ENCODE measurements around the gene NUB1. TPM values are rescaled to one million over a fixed set of nuclear protein-coding genes. Genes with fewer than 3 reads are reported as not detected.

Gene NUB1
- polyA plus RNA-seq, 1 donor (not counting 4 experiments of a cell fraction or from before 2014, with no cell fraction given) = 34.6 TPM

DNA sequence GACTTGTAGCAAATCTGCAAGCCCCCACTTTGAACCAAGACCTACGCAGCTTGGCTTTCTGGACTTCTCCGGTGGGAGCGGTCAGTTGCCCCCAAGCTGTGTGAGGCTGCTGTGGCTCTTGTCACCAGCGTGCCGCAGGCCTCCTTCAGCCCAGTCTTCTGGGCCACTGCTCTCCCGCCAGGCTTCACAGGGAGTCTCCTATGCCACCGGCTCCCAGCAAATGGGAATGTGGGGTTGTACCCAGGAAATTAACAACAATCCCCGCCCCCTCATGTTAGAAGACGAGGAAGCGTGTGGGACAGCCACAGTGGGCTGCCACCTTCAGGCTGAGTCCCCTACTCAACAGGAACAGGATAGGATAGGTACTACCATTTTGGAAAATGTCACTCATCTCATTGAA, 64.0 kb downstream of the NUB1 start:
- Histone ChIP-seq H2AFZ (ENCODE audit: control insufficient read depth, low read length) (no peak overlapping the region), H3K79me2 (ENCODE audit: control insufficient read depth, insufficient read depth, low read length) (no peaks in the 10 kb centered on the region), H3K9ac (ENCODE audit: control insufficient read depth, extremely low read depth, insufficient read depth, low read length) (no peak overlapping the region), H3K4me2 (ENCODE audit: control insufficient read depth, extremely low read depth, insufficient read depth, low read depth, low read length) (no peak overlapping the region), H3K27ac (ENCODE audit: control insufficient read depth, insufficient read depth, low read length) (no peak overlapping the region), H3K36me3 (ENCODE audit: control insufficient read depth in 2 of 2, extremely low read depth in 1 of 2, insufficient read depth in 2 of 2, low read length in 2 of 2) (no peaks in the 10 kb centered on the region), H3K9me1 (ENCODE audit: control insufficient read depth, extremely low read depth, insufficient read depth, low read length) (no peaks in the 10 kb centered on the region), H3K4me3 (ENCODE audit: control insufficient read depth in 2 of 3, extremely low read depth in 1 of 3, insufficient read depth in 2 of 3, low read depth in 1 of 3, low read length in 3 of 3) (no peak overlapping the region), H3K4me1 (ENCODE audit: control insufficient read depth, extremely low read depth, insufficient read depth, low read length) (peaks cover 3% of the 10 kb centered on the region), H3K9me3 (ENCODE audit: control insufficient read depth, low read depth, low read length) (no peaks in the 10 kb centered on the region), H4K20me1 (ENCODE audit: control insufficient read depth, extremely low read depth, insufficient read depth, low read length) (peaks cover 2% of the 10 kb centered on the region), H3K27me3 (ENCODE audit: control insufficient read depth, extremely low read depth, insufficient read depth, low read length) (peaks cover 39% of the 10 kb centered on the region)
- dilution Hi-C loops (cut with MboI; ENCODE audit: extremely low pct_ligation_motif_present, low sequenced_read_pairs) = no loop called here
- FAIRE-seq = no peak
- no peak for DNase-seq (ENCODE audit: low read depth, low spot score)
- TF ChIP-seq CTCF (optimal IDR thresholded peaks at IDR 0.05 in 1 of 3, IDR thresholded peaks at IDR 0.05 in 1 of 3, conservative IDR thresholded peaks at IDR 0.05 in 1 of 3; ENCODE audit: extremely low read depth in 1 of 3, insufficient read depth in 2 of 3, low read length in 3 of 3) (no peak), EZH2 (IDR thresholded peaks at IDR 0.05; ENCODE audit: low read length) (no peak)

GRCh38 chr7:151406051-151406875, 64.7 kb downstream of the NUB1 start:
- no peak overlapping the region for H3K27ac ChIP-seq (ENCODE audit: control insufficient read depth, insufficient read depth, low read length)
- H3K79me2 ChIP-seq (ENCODE audit: control insufficient read depth, insufficient read depth, low read length) = no peaks in the 10 kb centered on the region
- H3K4me3 ChIP-seq (ENCODE audit: control insufficient read depth in 2 of 3, extremely low read depth in 1 of 3, insufficient read depth in 2 of 3, low read depth in 1 of 3, low read length in 3 of 3) = no peak overlapping the region
- no peak overlapping the region for H3K4me2 ChIP-seq (ENCODE audit: control insufficient read depth, extremely low read depth, insufficient read depth, low read depth, low read length)
- H3K4me1 ChIP-seq (ENCODE audit: control insufficient read depth, extremely low read depth, insufficient read depth, low read length) = peaks cover 3% of the 10 kb centered on the region
- DNase-seq (ENCODE audit: low read depth, low spot score) (no peak), FAIRE-seq (no peak)
- H3K9me3 ChIP-seq (ENCODE audit: control insufficient read depth, low read depth, low read length) = no peaks in the 10 kb centered on the region
- H2AFZ ChIP-seq (ENCODE audit: control insufficient read depth, low read length) = no peak overlapping the region
- no peaks in the 10 kb centered on the region for H3K9me1 ChIP-seq (ENCODE audit: control insufficient read depth, extremely low read depth, insufficient read depth, low read length)
- H3K36me3 ChIP-seq (ENCODE audit: control insufficient read depth in 2 of 2, extremely low read depth in 1 of 2, insufficient read depth in 2 of 2, low read length in 2 of 2) = no peaks in the 10 kb centered on the region
- H3K9ac ChIP-seq (ENCODE audit: control insufficient read depth, extremely low read depth, insufficient read depth, low read length) = no peak overlapping the region
- H4K20me1 ChIP-seq (ENCODE audit: control insufficient read depth, extremely low read depth, insufficient read depth, low read length) = peaks cover 3% of the 10 kb centered on the region
- dilution Hi-C loops (cut with MboI; ENCODE audit: extremely low pct_ligation_motif_present, low sequenced_read_pairs) = no loop called here
- no peak for TF ChIP-seq CTCF (optimal IDR thresholded peaks at IDR 0.05 in 1 of 3, IDR thresholded peaks at IDR 0.05 in 1 of 3, conservative IDR thresholded peaks at IDR 0.05 in 1 of 3; ENCODE audit: extremely low read depth in 1 of 3, insufficient read depth in 2 of 3, low read length in 3 of 3)
- TF ChIP-seq EZH2 (IDR thresholded peaks at IDR 0.05; ENCODE audit: low read length) = no peak
- peaks cover 41% of the 10 kb centered on the region for H3K27me3 ChIP-seq (ENCODE audit: control insufficient read depth, extremely low read depth, insufficient read depth, low read length)
